ENCODE measurements around the gene HSPBAP1. TPM values are rescaled to one million over a fixed set of nuclear protein-coding genes. Genes with fewer than 3 reads are reported as not detected.

HSPBAP1 gene
- total and polyA plus RNA-seq, 2 of the 13 experiments (the other 11 are each of a cell fraction or from before 2014, with no cell fraction given) = 4.2 to 5.1 TPM

DNA sequence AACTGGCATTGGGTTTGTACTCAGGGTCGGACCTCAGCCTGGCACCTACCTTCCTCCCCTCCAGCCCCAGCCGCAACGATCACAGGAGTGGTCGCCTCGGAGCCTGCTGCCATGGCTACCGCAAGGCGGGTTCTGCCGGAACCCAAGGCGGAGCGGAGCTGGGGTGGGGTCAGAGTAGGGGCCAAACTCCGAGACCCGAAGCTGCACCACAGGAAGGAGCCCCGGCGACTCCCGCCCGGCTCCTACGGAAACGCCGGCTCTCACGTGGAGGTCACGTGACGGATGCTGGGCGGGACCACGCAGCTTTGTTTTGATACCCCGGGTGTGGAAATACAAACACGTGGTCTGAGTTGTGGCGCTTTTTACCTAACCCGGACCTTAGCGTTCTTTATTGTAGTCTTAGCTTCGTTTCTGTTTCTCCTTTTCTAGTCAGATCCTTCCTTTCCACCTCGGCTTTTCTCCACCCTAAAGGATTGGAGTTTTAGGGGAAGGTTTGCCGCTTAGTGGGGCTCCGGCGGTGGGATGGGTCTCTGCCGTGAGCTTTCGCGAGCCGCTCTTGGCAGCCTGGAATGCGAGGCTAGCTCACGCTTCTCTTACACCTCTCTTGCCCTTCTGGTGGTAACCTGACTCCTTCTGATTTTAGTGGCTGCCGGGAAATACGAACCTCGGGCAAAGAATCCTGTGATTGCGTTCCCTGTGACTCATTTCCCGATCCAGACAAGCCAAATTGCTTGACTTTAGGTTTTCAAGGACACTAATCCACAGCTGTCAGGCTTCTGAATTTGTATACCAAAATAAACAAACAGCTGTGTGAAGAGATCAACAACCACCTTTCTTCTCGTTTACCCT, at the start of gene HSPBAP1 (continued):
- TF ChIP-seq, protein P1, sequence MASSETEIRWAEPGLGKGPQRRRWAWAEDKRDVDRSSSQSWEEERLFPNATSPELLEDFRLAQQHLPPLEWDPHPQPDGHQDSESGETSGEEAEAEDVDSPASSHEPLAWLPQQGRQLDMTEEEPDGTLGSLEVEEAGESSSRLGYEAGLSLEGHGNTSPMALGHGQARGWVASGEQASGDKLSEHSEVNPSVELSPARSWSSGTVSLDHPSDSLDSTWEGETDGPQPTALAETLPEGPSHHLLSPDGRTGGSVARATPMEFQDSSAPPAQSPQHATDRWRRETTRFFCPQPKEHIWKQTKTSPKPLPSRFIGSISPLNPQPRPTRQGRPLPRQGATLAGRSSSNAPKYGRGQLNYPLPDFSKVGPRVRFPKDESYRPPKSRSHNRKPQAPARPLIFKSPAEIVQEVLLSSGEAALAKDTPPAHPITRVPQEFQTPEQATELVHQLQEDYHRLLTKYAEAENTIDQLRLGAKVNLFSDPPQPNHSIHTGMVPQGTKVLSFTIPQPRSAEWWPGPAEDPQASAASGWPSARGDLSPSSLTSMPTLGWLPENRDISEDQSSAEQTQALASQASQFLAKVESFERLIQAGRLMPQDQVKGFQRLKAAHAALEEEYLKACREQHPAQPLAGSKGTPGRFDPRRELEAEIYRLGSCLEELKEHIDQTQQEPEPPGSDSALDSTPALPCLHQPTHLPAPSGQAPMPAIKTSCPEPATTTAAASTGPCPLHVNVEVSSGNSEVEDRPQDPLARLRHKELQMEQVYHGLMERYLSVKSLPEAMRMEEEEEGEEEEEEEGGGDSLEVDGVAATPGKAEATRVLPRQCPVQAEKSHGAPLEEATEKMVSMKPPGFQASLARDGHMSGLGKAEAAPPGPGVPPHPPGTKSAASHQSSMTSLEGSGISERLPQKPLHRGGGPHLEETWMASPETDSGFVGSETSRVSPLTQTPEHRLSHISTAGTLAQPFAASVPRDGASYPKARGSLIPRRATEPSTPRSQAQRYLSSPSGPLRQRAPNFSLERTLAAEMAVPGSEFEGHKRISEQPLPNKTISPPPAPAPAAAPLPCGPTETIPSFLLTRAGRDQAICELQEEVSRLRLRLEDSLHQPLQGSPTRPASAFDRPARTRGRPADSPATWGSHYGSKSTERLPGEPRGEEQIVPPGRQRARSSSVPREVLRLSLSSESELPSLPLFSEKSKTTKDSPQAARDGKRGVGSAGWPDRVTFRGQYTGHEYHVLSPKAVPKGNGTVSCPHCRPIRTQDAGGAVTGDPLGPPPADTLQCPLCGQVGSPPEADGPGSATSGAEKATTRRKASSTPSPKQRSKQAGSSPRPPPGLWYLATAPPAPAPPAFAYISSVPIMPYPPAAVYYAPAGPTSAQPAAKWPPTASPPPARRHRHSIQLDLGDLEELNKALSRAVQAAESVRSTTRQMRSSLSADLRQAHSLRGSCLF (CRISPR knock-in tag; IDR thresholded peaks at IDR 0.05; ENCODE audit: borderline replicate concordance) = 0 out of 2 replicates have a peak, but pooled peaks have one; percentile 54
- TF ChIP-seq, protein P2, sequence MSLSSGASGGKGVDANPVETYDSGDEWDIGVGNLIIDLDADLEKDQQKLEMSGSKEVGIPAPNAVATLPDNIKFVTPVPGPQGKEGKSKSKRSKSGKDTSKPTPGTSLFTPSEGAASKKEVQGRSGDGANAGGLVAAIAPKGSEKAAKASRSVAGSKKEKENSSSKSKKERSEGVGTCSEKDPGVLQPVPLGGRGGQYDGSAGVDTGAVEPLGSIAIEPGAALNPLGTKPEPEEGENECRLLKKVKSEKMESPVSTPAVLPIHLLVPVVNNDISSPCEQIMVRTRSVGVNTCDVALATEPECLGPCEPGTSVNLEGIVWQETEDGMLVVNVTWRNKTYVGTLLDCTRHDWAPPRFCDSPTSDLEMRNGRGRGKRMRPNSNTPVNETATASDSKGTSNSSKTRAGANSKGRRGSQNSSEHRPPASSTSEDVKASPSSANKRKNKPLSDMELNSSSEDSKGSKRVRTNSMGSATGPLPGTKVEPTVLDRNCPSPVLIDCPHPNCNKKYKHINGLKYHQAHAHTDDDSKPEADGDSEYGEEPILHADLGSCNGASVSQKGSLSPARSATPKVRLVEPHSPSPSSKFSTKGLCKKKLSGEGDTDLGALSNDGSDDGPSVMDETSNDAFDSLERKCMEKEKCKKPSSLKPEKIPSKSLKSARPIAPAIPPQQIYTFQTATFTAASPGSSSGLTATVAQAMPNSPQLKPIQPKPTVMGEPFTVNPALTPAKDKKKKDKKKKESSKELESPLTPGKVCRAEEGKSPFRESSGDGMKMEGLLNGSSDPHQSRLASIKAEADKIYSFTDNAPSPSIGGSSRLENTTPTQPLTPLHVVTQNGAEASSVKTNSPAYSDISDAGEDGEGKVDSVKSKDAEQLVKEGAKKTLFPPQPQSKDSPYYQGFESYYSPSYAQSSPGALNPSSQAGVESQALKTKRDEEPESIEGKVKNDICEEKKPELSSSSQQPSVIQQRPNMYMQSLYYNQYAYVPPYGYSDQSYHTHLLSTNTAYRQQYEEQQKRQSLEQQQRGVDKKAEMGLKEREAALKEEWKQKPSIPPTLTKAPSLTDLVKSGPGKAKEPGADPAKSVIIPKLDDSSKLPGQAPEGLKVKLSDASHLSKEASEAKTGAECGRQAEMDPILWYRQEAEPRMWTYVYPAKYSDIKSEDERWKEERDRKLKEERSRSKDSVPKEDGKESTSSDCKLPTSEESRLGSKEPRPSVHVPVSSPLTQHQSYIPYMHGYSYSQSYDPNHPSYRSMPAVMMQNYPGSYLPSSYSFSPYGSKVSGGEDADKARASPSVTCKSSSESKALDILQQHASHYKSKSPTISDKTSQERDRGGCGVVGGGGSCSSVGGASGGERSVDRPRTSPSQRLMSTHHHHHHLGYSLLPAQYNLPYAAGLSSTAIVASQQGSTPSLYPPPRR (CRISPR knock-in tag; IDR thresholded peaks at IDR 0.05; ENCODE audit: borderline replicate concordance) = no peak
- no peak for TF ChIP-seq ZEB1 (IDR thresholded peaks at IDR 0.05; ENCODE audit: insufficient replicate concordance, low read depth)
- no peak for TF ChIP-seq ARHGAP35 (CRISPR knock-in tag; IDR thresholded peaks at IDR 0.05; ENCODE audit: borderline replicate concordance)
- peak; percentile 98 for TF ChIP-seq ARNTL (CRISPR knock-in tag; IDR thresholded peaks at IDR 0.05)
- TF ChIP-seq ZBTB42 (CRISPR knock-in tag; IDR thresholded peaks at IDR 0.05) = no peak
- no peak for TF ChIP-seq ZBTB8A (CRISPR knock-in tag; IDR thresholded peaks at IDR 0.05; ENCODE audit: borderline replicate concordance, low read depth)
- TF ChIP-seq ZNF34 (CRISPR knock-in tag; IDR thresholded peaks at IDR 0.05; ENCODE audit: borderline replicate concordance) = no peak; the same call in 1 of the 2 replicates
- TF ChIP-seq ZNF326 (CRISPR knock-in tag; IDR thresholded peaks at IDR 0.05; ENCODE audit: borderline replicate concordance) = 0 out of 2 replicates have a peak, but pooled peaks have one; percentile 40
- TF ChIP-seq, protein P3, sequence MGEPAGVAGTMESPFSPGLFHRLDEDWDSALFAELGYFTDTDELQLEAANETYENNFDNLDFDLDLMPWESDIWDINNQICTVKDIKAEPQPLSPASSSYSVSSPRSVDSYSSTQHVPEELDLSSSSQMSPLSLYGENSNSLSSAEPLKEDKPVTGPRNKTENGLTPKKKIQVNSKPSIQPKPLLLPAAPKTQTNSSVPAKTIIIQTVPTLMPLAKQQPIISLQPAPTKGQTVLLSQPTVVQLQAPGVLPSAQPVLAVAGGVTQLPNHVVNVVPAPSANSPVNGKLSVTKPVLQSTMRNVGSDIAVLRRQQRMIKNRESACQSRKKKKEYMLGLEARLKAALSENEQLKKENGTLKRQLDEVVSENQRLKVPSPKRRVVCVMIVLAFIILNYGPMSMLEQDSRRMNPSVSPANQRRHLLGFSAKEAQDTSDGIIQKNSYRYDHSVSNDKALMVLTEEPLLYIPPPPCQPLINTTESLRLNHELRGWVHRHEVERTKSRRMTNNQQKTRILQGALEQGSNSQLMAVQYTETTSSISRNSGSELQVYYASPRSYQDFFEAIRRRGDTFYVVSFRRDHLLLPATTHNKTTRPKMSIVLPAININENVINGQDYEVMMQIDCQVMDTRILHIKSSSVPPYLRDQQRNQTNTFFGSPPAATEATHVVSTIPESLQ (CRISPR knock-in tag; conservative IDR thresholded peaks at IDR 0.05) = no peak
- TF ChIP-seq HNRNPUL1 (IDR thresholded peaks at IDR 0.05; ENCODE audit: low read depth, low read length) = no peak
- no peak for TF ChIP-seq ZNF256 (CRISPR knock-in tag; conservative IDR thresholded peaks at IDR 0.05)
- TF ChIP-seq, protein P4, sequence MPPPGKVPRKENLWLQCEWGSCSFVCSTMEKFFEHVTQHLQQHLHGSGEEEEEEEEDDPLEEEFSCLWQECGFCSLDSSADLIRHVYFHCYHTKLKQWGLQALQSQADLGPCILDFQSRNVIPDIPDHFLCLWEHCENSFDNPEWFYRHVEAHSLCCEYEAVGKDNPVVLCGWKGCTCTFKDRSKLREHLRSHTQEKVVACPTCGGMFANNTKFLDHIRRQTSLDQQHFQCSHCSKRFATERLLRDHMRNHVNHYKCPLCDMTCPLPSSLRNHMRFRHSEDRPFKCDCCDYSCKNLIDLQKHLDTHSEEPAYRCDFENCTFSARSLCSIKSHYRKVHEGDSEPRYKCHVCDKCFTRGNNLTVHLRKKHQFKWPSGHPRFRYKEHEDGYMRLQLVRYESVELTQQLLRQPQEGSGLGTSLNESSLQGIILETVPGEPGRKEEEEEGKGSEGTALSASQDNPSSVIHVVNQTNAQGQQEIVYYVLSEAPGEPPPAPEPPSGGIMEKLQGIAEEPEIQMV (CRISPR knock-in tag; IDR thresholded peaks at IDR 0.05; ENCODE audit: low read depth) = no peak; the same call in 1 of the 2 replicates
- peak; percentile 83 for TF ChIP-seq GATAD1 (CRISPR knock-in tag; IDR thresholded peaks at IDR 0.05)

All from HepG2 (cell line).